Measurements from ENCODE around the gene CRMP1.

DNA sequence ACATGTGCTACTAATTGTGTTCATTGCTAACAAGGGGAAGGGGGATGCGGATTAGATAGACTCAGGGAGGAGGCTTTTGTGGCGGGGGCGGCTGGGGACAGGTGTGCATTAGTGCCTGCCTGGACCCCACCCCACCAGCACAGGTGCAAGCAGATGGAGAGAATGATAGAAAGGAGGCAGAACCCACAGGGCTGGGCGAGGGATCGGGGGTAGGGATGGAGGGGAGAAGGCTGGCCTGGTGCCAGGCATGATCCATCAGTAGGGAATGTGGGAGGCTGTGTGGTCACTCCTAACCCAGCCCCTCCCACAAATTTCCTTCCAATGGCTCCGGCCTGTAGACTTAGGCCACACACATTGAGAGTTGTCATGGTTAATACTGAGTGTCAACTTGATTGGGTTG is 30.5 kb upstream of the CRMP1 start:
- TF ChIP-seq POLR2A (IDR thresholded peaks at IDR 0.05) (no peak), CTCF (IDR thresholded peaks at IDR 0.05 in 4 of 5, conservative IDR thresholded peaks at IDR 0.05 in 1 of 5) (no peak)

Measured in gastrocnemius medialis (tissue), 4 donors.